ENCODE results near the gene IGF2BP2. TPM values are rescaled to one million over a fixed set of nuclear protein-coding genes. Genes with fewer than 3 reads are reported as not detected.

The IGF2BP2 gene
- total RNA-seq, 4 donors from 2014 or later = 5.4 to 7.9 (median 6.2) TPM

DNA sequence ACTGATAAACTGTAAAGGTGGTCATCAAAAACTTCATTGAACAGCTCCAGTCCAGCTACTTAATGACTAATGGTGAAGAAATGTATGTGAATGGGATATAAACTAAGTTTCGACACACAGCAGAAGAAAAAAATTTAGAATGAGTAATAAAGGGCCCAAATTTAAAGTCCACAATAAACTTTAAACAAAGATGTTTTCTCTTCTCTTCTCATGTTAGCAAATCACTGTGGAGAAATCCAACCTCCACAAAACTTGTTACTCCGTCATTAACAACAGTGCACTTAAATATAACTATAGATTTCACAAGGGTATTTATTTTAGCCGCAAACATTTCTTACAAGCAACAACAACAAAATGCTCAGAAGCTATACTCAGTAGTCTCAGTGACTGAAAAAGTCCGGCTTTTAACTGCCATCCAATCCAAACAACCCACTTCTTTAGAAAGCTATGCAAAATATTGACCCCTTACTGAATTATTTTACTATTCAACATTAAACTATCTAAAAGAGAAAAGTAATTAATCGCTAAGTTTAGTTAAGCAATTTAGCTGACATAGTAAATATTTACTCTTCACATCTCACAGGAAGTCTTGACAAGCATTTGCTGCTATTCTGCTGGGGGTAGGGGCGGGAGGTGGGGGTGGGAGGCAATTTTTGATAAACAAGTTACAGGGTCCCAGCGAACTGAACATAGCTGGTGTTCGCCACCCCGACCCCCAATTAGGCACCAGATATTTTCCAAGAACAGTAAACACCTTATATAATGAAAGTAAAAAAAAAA is 2.4 kb downstream of the IGF2BP2 start:
- no peak for DNase-seq (ENCODE audit: extremely low spot score)
- Histone ChIP-seq H3K4me1 (peaks cover 20 to 38% (median 35%) of the 10 kb centered on the region in 4 donors), H3K4me3 (peak overlapping the region; percentile 62 to 82 (median 64)), H3K27ac (replicated peaks in 1 of 4) (no peak overlapping the region), H3K27me3 (peaks cover 9 to 93% (median 56%) of the 10 kb centered on the region in 4 donors), H3K36me3 (no peaks in the 10 kb centered on the region), H3K9me3 (no peaks in the 10 kb centered on the region)
- intact Hi-C loops (cut with DNase I) = no loop called here
- 42% methylated on average over 9 of the region's 9 CpGs for WGBS
- TF ChIP-seq EP300 (IDR thresholded peaks at IDR 0.05) (no peak), POLR2AphosphoS5 (IDR thresholded peaks at IDR 0.05) (no peak), POLR2A (IDR thresholded peaks at IDR 0.05; ENCODE audit: low read depth) (no peak)
- TF ChIP-seq, protein P1, sequence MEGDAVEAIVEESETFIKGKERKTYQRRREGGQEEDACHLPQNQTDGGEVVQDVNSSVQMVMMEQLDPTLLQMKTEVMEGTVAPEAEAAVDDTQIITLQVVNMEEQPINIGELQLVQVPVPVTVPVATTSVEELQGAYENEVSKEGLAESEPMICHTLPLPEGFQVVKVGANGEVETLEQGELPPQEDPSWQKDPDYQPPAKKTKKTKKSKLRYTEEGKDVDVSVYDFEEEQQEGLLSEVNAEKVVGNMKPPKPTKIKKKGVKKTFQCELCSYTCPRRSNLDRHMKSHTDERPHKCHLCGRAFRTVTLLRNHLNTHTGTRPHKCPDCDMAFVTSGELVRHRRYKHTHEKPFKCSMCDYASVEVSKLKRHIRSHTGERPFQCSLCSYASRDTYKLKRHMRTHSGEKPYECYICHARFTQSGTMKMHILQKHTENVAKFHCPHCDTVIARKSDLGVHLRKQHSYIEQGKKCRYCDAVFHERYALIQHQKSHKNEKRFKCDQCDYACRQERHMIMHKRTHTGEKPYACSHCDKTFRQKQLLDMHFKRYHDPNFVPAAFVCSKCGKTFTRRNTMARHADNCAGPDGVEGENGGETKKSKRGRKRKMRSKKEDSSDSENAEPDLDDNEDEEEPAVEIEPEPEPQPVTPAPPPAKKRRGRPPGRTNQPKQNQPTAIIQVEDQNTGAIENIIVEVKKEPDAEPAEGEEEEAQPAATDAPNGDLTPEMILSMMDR (IDR thresholded peaks at IDR 0.05) = no peak

DNA sequence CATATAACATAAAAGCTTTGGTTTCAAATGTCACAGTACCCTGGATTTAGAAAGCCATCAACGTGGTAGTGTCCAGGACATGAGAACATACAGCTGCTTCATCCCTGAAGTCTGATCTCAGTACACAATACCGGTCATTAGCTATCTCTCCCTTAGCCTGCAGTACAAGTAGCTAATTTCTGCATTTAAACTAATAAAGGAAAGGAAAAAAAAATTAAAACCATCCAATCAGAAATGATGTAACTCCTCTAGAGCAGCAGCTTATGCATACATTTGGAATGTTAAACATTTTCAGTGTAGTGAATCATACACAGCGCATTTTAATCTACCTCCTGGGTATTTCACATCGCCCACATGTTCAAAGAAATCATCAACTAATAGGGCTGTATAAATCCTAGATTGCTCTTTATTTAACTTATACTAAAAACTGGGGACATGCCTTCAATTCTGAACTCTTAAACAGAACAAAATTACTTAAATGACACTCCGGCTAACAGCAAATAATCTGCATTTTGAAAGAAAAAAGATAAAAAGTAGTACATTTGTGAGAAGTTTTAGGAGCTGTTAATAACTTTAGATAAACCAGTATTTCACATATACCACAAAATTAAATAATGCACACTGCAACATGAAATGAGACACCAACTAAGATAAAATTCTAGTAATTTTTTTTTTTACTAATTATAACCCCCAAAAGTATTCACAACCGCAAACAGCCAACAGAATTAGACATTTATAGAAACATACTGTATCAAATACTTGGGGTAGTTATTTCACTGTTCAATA is 3.7 kb downstream of the IGF2BP2 start:
- Histone ChIP-seq H3K27me3 (peaks cover 5 to 97% (median 52%) of the 10 kb centered on the region in 4 donors), H3K27ac (replicated peaks in 1 of 4) (no peak overlapping the region), H3K9me3 (no peaks in the 10 kb centered on the region), H3K4me3 (no peak overlapping the region), H3K4me1 (peaks cover 17 to 35% (median 34%) of the 10 kb centered on the region in 4 donors), H3K36me3 (no peaks in the 10 kb centered on the region)
- TF ChIP-seq, protein P1 (IDR thresholded peaks at IDR 0.05) = no peak
- TF ChIP-seq POLR2AphosphoS5 (IDR thresholded peaks at IDR 0.05) = no peak
- no peak for TF ChIP-seq EP300 (IDR thresholded peaks at IDR 0.05)
- TF ChIP-seq POLR2A (IDR thresholded peaks at IDR 0.05; ENCODE audit: low read depth) = no peak
- intact Hi-C loops (cut with DNase I) = no loop called here
- DNase-seq (ENCODE audit: extremely low spot score) = no peak
- WGBS = 76% methylated on average over 6 of the region's 6 CpGs

DNA sequence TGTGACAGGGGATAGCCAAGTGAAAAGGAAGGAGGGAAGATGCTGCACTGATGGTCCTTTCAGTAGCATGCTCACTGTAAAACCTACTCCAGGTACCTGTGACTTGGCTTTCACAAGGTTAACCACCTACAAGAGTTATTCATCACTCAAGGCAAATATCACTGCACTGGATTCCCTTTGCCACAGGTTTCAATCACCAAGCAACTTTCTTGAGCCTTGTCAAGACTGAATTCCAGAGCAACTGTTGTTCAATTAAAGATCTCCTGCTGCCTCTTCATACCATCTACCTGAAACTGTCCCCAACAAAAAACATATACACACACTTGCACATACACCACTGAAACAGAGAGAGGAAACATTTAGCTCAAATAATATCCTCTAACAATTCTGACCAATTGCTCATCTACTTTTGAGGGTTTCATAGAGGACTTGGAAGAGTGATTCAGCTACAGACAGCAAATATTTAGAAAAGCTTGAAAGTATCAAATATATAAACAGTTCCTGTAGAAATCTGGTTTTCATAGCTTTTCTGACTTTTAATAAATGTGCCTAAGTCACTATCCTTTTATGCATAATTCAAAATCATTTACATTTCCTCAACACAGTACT is 6.5 kb downstream of the IGF2BP2 start:
- H3K4me3 ChIP-seq = no peak overlapping the region
- H3K27me3 ChIP-seq = peaks cover under 1 to 78% (median 30%) of the 10 kb centered on the region in 4 donors
- no peaks in the 10 kb centered on the region for H3K36me3 ChIP-seq
- intact Hi-C loops (cut with DNase I) = no loop called here
- no peaks in the 10 kb centered on the region for H3K9me3 ChIP-seq
- TF ChIP-seq POLR2A (IDR thresholded peaks at IDR 0.05; ENCODE audit: low read depth) (no peak), POLR2AphosphoS5 (IDR thresholded peaks at IDR 0.05) (no peak), EP300 (IDR thresholded peaks at IDR 0.05) (no peak)
- TF ChIP-seq, protein P1 (IDR thresholded peaks at IDR 0.05) = no peak
- no peak for DNase-seq (ENCODE audit: extremely low spot score)
- H3K27ac ChIP-seq (replicated peaks in 1 of 4) = no peak overlapping the region
- peaks cover 8 to 10% (median 9%) of the 10 kb centered on the region in 4 donors for H3K4me1 ChIP-seq

DNA sequence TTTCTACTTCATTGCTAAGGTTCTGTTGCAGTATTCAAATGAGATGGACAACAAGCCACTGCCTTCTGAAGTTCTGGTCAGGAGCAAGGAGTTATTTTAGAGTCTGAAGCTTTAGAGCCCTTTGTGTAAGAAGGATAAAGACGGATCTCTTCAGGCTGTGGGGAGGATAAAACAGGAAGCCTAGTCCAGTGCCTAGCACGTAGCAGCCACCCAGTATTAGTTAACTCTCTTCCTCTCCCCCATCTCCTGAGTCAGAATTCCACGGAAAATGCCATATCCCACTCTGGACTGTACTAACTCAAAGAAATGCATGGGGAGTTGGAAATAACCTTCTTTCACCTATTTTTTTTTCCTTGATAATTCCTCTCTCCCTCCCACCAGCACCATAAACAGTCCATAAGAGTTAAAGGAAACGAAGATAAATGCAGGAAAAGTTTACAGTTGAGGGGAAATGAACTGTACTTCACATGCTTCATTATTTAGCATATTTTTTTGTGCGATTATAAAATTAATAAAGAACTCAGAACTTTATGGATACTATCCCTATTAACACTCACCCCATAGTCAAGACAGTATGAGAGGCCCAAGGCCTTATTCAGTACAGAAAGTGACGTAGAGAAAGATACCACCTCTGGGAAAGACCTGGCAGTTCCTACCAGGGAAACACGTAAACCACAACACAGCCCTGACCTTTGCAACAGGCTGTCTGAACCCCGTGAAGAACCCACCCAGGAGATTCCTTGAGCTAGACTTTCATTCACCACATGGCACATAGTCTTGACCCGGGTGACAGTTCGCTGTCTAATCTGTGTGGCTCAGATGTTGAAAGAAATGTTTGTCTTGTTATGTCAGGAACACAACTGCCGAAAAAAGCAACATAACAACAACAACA is 9.2 kb downstream of the IGF2BP2 start:
- Histone ChIP-seq H3K27me3 (peaks cover 0 to 54% (median 7%) of the 10 kb centered on the region in 4 donors), H3K4me1 (no peaks in the 10 kb centered on the region), H3K27ac (replicated peaks in 1 of 4) (no peak overlapping the region), H3K4me3 (no peak overlapping the region), H3K36me3 (no peaks in the 10 kb centered on the region), H3K9me3 (no peaks in the 10 kb centered on the region)
- intact Hi-C loops (cut with DNase I) = no loop called here
- DNase-seq (ENCODE audit: extremely low spot score) = no peak
- no peak for TF ChIP-seq POLR2AphosphoS5 (IDR thresholded peaks at IDR 0.05)
- no peak for TF ChIP-seq EP300 (IDR thresholded peaks at IDR 0.05)
- TF ChIP-seq POLR2A (IDR thresholded peaks at IDR 0.05; ENCODE audit: low read depth) = no peak
- TF ChIP-seq, protein P1 (IDR thresholded peaks at IDR 0.05) = no peak
- WGBS = 75% methylated on average over 9 of the region's 11 CpGs
